ENCODE results near the gene STPG1. TPM values are rescaled to one million over a fixed set of nuclear protein-coding genes. Genes with fewer than 3 reads are reported as not detected.

Gene STPG1
- total RNA-seq, 1 experiment from 2014 or later: 14.9 TPM

DNA sequence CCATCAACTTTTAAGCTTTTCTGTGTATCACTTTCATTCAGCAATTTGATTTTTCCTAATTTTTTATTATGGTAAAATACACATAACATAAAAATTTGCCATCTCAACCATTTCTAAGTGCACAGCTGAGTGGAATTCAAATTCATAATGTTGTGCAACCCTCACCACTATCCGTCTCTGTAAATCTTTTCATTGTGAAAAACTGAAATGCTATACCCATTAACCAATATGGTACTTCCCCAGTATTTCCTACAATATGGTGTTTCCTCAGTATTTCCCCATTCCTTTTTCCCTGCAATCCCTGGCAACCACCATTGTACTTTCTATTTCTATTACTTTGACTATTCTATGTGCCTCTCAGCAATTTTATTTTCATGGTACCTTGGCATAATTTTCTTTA, 6.8 kb downstream of the STPG1 start:
- Histone ChIP-seq H4K20me1 (ENCODE audit: low read length) (no peaks in the 10 kb centered on the region), H3K79me2 (ENCODE audit: low read length) (peaks cover 19% of the 10 kb centered on the region), H3K27me3 (ENCODE audit: low read length) (no peaks in the 10 kb centered on the region), H3K4me2 (ENCODE audit: low read length) (no peak overlapping the region), H3K9me3 (ENCODE audit: low read length) (no peaks in the 10 kb centered on the region), H2AFZ (ENCODE audit: low read length) (no peak overlapping the region), H3K9ac (ENCODE audit: low read length) (no peak overlapping the region), H3K4me1 (ENCODE audit: insufficient read depth, low read length) (peaks cover 30% of the 10 kb centered on the region), H3F3A (ENCODE audit: low read length, unreplicated experiment) (no peaks in the 10 kb centered on the region), H3K27ac (ENCODE audit: low read length) (no peak overlapping the region), H3K4me3 (ENCODE audit: low read length) (no peak overlapping the region), H3K9me2 (replicated peaks; ENCODE audit: low read length) (no peaks in the 10 kb centered on the region), H3K36me3 (ENCODE audit: low read depth, low read length) (no peaks in the 10 kb centered on the region)
- ATAC-seq (no peak), DNase-seq (no peak)
- ChIA-PET POLR2A (ENCODE audit: unreplicated experiment) (no interaction called here), CTCF (no interaction called here)
- intact Hi-C loops (cut with micrococcal nuclease): no loop called here
- no TSS peak for BruUV-seq (replicated peaks)
- no peak for TF ChIP-seq EZH2phosphoT487 (IDR thresholded peaks at IDR 0.05; ENCODE audit: borderline replicate concordance, low read length)
- TF ChIP-seq, protein P1, sequence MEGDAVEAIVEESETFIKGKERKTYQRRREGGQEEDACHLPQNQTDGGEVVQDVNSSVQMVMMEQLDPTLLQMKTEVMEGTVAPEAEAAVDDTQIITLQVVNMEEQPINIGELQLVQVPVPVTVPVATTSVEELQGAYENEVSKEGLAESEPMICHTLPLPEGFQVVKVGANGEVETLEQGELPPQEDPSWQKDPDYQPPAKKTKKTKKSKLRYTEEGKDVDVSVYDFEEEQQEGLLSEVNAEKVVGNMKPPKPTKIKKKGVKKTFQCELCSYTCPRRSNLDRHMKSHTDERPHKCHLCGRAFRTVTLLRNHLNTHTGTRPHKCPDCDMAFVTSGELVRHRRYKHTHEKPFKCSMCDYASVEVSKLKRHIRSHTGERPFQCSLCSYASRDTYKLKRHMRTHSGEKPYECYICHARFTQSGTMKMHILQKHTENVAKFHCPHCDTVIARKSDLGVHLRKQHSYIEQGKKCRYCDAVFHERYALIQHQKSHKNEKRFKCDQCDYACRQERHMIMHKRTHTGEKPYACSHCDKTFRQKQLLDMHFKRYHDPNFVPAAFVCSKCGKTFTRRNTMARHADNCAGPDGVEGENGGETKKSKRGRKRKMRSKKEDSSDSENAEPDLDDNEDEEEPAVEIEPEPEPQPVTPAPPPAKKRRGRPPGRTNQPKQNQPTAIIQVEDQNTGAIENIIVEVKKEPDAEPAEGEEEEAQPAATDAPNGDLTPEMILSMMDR (conservative IDR thresholded peaks at IDR 0.05; ENCODE audit: low read depth, low read length): no peak
- TF ChIP-seq EZH2 (IDR thresholded peaks at IDR 0.05; ENCODE audit: low read length, unreplicated experiment): no peak

DNA sequence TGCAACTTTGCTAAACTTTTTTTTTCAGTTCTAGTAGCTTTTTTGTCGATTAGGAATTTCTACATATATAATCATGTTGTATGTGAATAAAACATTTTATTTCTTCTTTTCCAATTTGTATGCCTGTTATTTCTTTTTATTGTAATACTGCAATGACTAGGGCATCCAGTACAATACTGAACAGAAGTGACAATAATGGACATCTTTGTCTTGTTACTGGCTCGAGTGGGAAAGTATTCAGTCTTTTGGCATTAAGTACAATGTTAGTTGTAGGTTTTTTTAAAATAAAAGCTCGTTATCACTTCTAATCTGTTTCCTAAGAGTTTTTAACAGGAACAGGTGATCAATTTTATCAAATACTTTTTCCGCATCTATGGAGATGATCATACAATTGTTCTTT, 9.8 kb downstream of the STPG1 start:
- no peaks in the 10 kb centered on the region for H3K9me3 ChIP-seq (ENCODE audit: low read length)
- H4K20me1 ChIP-seq (ENCODE audit: low read length): no peaks in the 10 kb centered on the region
- H3K9me2 ChIP-seq (replicated peaks; ENCODE audit: low read length): no peaks in the 10 kb centered on the region
- peaks cover 5% of the 10 kb centered on the region for H3K36me3 ChIP-seq (ENCODE audit: low read depth, low read length)
- ChIA-PET CTCF (no interaction called here), POLR2A (ENCODE audit: unreplicated experiment) (no interaction called here)
- DNase-seq (no peak), ATAC-seq (no peak)
- peaks cover under 1% of the 10 kb centered on the region; the same call in 1 of the 2 replicates for H3K79me2 ChIP-seq (ENCODE audit: low read length)
- H3F3A ChIP-seq (ENCODE audit: low read length, unreplicated experiment): peaks cover 17% of the 10 kb centered on the region
- H3K27me3 ChIP-seq (ENCODE audit: low read length): no peaks in the 10 kb centered on the region
- TF ChIP-seq EZH2phosphoT487 (IDR thresholded peaks at IDR 0.05; ENCODE audit: borderline replicate concordance, low read length) (no peak), EZH2 (IDR thresholded peaks at IDR 0.05; ENCODE audit: low read length, unreplicated experiment) (no peak)
- TF ChIP-seq, protein P1 (conservative IDR thresholded peaks at IDR 0.05; ENCODE audit: low read depth, low read length): no peak
- no peak overlapping the region for H3K4me2 ChIP-seq (ENCODE audit: low read length)
- no peak overlapping the region for H3K27ac ChIP-seq (ENCODE audit: low read length)
- H3K4me3 ChIP-seq (ENCODE audit: low read length): no peak overlapping the region
- H3K9ac ChIP-seq (ENCODE audit: low read length): no peak overlapping the region
- no peak overlapping the region for H2AFZ ChIP-seq (ENCODE audit: low read length)
- peaks cover 24% of the 10 kb centered on the region for H3K4me1 ChIP-seq (ENCODE audit: insufficient read depth, low read length)
- no TSS peak for BruUV-seq (replicated peaks)
- intact Hi-C loops (cut with micrococcal nuclease): no loop called here

DNA sequence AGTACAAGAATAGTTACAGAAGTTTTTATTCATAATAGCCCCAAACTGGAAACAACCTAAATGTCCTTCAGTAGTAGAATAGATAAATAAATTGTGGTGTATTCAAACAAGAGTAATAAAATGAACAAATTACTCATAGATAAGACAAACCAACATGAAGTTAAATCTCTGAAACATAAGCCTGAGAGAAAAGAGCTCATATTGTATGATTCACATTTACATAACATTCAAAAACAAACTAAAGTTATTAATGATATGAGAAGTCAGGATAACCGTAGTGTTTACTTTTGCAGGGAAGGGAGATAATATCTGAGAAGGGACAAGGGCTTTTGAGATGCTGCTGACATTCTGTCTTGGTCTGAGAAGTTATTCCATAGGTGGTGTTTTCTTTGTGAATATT, 13.5 kb downstream of the STPG1 start:
- H3K4me3 ChIP-seq (ENCODE audit: low read length): no peak overlapping the region
- intact Hi-C loops (cut with micrococcal nuclease): no loop called here
- no TSS peak for BruUV-seq (replicated peaks)
- H3K4me2 ChIP-seq (ENCODE audit: low read length): peak overlapping the region; percentile 57
- H3K79me2 ChIP-seq (ENCODE audit: low read length): 0 out of 2 replicates have a peak, but pooled peaks cover 4% of the 10 kb centered on the region
- no peaks in the 10 kb centered on the region for H3K27me3 ChIP-seq (ENCODE audit: low read length)
- peak; percentile 71 for DNase-seq
- H3K9ac ChIP-seq (ENCODE audit: low read length): no peak overlapping the region
- H3F3A ChIP-seq (ENCODE audit: low read length, unreplicated experiment): peaks cover 17% of the 10 kb centered on the region
- POLR2A ChIA-PET (ENCODE audit: unreplicated experiment): interaction anchor here (0.6 to 1.0 kb wide), 3 partner anchors 9 to 354 kb away, joined by 5 to 6 read pairs (median 5); no protein-coding TSS in a partner anchor
- peaks cover 24% of the 10 kb centered on the region for H3K4me1 ChIP-seq (ENCODE audit: insufficient read depth, low read length)
- peak overlapping the region; percentile 78 for H3K27ac ChIP-seq (ENCODE audit: low read length)
- H3K9me2 ChIP-seq (replicated peaks; ENCODE audit: low read length): no peaks in the 10 kb centered on the region
- H3K36me3 ChIP-seq (ENCODE audit: low read depth, low read length): peaks cover 5% of the 10 kb centered on the region
- no peak overlapping the region for H2AFZ ChIP-seq (ENCODE audit: low read length)
- peak; percentile 97 for ATAC-seq
- TF ChIP-seq, protein P1 (conservative IDR thresholded peaks at IDR 0.05; ENCODE audit: low read depth, low read length): no peak
- TF ChIP-seq EZH2 (IDR thresholded peaks at IDR 0.05; ENCODE audit: low read length, unreplicated experiment): no peak
- no peak for TF ChIP-seq EZH2phosphoT487 (IDR thresholded peaks at IDR 0.05; ENCODE audit: borderline replicate concordance, low read length)
- no peaks in the 10 kb centered on the region for H4K20me1 ChIP-seq (ENCODE audit: low read length)
- CTCF ChIA-PET: interaction anchor here (0.6 to 1.0 kb wide), 5 partner anchors 9 to 341 kb away, joined by 3 to 8 read pairs (median 4); partner anchors contain the start of gene NIPAL3
- H3K9me3 ChIP-seq (ENCODE audit: low read length): no peaks in the 10 kb centered on the region
